ENCODE measurements around the gene ABHD4. TPM values are rescaled to one million over a fixed set of nuclear protein-coding genes. Genes with fewer than 3 reads are reported as not detected.
"Not testable (repeated sequence)": the region's sequence is repeated elsewhere in the genome, so short reads cannot be mapped to it uniquely, and the experiment has no call there.

Gene ABHD4
- total and polyA plus RNA-seq, 2 experiments from 2014 or later, result 39.1 to 40.0 TPM

- TF ChIP-seq REST (IDR thresholded peaks at IDR 0.05; ENCODE audit: unreplicated experiment) (no peak), JUNB (IDR thresholded peaks at IDR 0.05; ENCODE audit: unreplicated experiment) (no peak), NANOG (IDR thresholded peaks at IDR 0.05; ENCODE audit: borderline replicate concordance) (no peak), EZH2 (IDR thresholded peaks at IDR 0.05; ENCODE audit: low read depth, unreplicated experiment) (no peak), ZNF331 (CRISPR knock-in tag; IDR thresholded peaks at IDR 0.05; ENCODE audit: low read depth) (no peak), CREB1 (CRISPR knock-in tag; IDR thresholded peaks at IDR 0.05; ENCODE audit: low read depth) (no peak), EZH2phosphoT487 (IDR thresholded peaks at IDR 0.05; ENCODE audit: unreplicated experiment) (no peak), POLR2AphosphoS5 (IDR thresholded peaks at IDR 0.05; ENCODE audit: low read depth) (no peak)
These were observed 10.9 kb upstream of the ABHD4 start (continued) for GRCh38 chr14:22587247-22587646.

GRCh38 chr14:22587677-22588422 lies 10.2 kb upstream of the ABHD4 start:
- peaks cover 60% of the 10 kb centered on the region for H3K79me2 ChIP-seq (replicated peaks; ENCODE audit: insufficient read depth)
- Mint-ChIP-seq H3K4me3 (peak overlapping the region; percentile 100), H3K4me1 (peaks cover 21% of the 10 kb centered on the region), H3K27ac (0 out of 2 replicates have a peak overlapping the region, but pooled peaks have one; percentile 26), H3K27me3 (ENCODE audit: insufficient read depth, low read depth, poor library complexity) (peaks cover 13% of the 10 kb centered on the region)
- peak overlapping the region; percentile 75 for H3K4me3 ChIP-seq
- DNase-seq (ENCODE audit: low spot score); H3K4me1 ChIP-seq (ENCODE audit: insufficient read depth); H3K9me3 Mint-ChIP-seq; H3K36me3 Mint-ChIP-seq (ENCODE audit: low read depth); ATAC-seq; H2AFZ ChIP-seq; H3K36me3 ChIP-seq (ENCODE audit: insufficient read depth); H3K27ac ChIP-seq (ENCODE audit: low read depth); H3K27me3 ChIP-seq (ENCODE audit: insufficient read depth); H3K9me2 ChIP-seq (ENCODE audit: insufficient read depth); H3F3A ChIP-seq (replicated peaks; ENCODE audit: low read depth); H4K20me1 ChIP-seq (replicated peaks; ENCODE audit: insufficient read depth): not testable (repeated sequence)
- H3K4me2 ChIP-seq, result peak overlapping the region; percentile 84

GRCh38 chr14:22588526-22589095 lies 9.5 kb upstream of the ABHD4 start:
- H3K4me2 ChIP-seq, result peak overlapping the region; percentile 84
- H3K4me3 Mint-ChIP-seq, result peak overlapping the region; percentile 100
- H3K27me3 Mint-ChIP-seq (ENCODE audit: insufficient read depth, low read depth, poor library complexity), result peaks cover 13% of the 10 kb centered on the region
- H3K4me3 ChIP-seq, result peak overlapping the region; percentile 75
- H3K4me1 Mint-ChIP-seq, result peaks cover 27% of the 10 kb centered on the region
- ATAC-seq (no peak), DNase-seq (ENCODE audit: low spot score) (no peak)
- no peaks in the 10 kb centered on the region for H3K9me2 ChIP-seq (ENCODE audit: insufficient read depth)
- H3K27me3 ChIP-seq (ENCODE audit: insufficient read depth), result no peaks in the 10 kb centered on the region
- H4K20me1 ChIP-seq (replicated peaks; ENCODE audit: insufficient read depth), result 0 out of 2 replicates have a peak, but pooled peaks cover 7% of the 10 kb centered on the region
- H3K27ac Mint-ChIP-seq, result peak overlapping the region; percentile 99
- H3F3A ChIP-seq (replicated peaks; ENCODE audit: low read depth), result 0 out of 2 replicates have a peak, but pooled peaks cover 5% of the 10 kb centered on the region
- H3K36me3 Mint-ChIP-seq (ENCODE audit: low read depth), result no peaks in the 10 kb centered on the region; the same call in 2 of the 3 replicates
- no peaks in the 10 kb centered on the region; the same call in 1 of the 2 replicates for H3K4me1 ChIP-seq (ENCODE audit: insufficient read depth)
- no peaks in the 10 kb centered on the region for H3K36me3 ChIP-seq (ENCODE audit: insufficient read depth)
- peaks cover 5% of the 10 kb centered on the region; the same call in 1 of the 3 replicates for H3K9me3 Mint-ChIP-seq
- H2AFZ ChIP-seq, result no peak overlapping the region
- no peak overlapping the region for H3K27ac ChIP-seq (ENCODE audit: low read depth)
- H3K79me2 ChIP-seq (replicated peaks; ENCODE audit: insufficient read depth), result peaks cover 52% of the 10 kb centered on the region
- no peak for TF ChIP-seq ETS1 (IDR thresholded peaks at IDR 0.05)
- no peak for TF ChIP-seq POLR2AphosphoS5 (IDR thresholded peaks at IDR 0.05; ENCODE audit: low read depth)
- TF ChIP-seq EZH2phosphoT487 (IDR thresholded peaks at IDR 0.05; ENCODE audit: unreplicated experiment), result no peak
- TF ChIP-seq NANOG (IDR thresholded peaks at IDR 0.05; ENCODE audit: borderline replicate concordance), result no peak
- TF ChIP-seq ZNF331 (CRISPR knock-in tag; IDR thresholded peaks at IDR 0.05; ENCODE audit: low read depth), result no peak
- TF ChIP-seq CREB1 (CRISPR knock-in tag; IDR thresholded peaks at IDR 0.05; ENCODE audit: low read depth), result no peak
- no peak for TF ChIP-seq JUNB (IDR thresholded peaks at IDR 0.05; ENCODE audit: unreplicated experiment)
- TF ChIP-seq CTCF (conservative IDR thresholded peaks at IDR 0.05; ENCODE audit: low read depth in 2 of 2), result no peak
